Astrocyte (in vitro differentiated cells and primary cell): ENCODE measurements around the gene FGF12. TPM values are rescaled to one million over a fixed set of nuclear protein-coding genes. Genes with fewer than 3 reads are reported as not detected.

Source experiments
- DNase-seq: peaks from one replicate; pipeline ENCODE4 v3.0.0-alpha.2; 2010; ENCODE audit warnings: low read depth
- FAIRE-seq: peaks from 2 replicates; lab custom pipeline; 2011; peaks lifted over from hg19 to GRCh38; lab: Jason Lieb, UNC
- H2AFZ ChIP-seq: 2 replicates; pipeline ENCODE4 v1.6.0; 2012; ENCODE audit warnings: low read depth, low read length, inconsistent platforms
- H3K27ac ChIP-seq: 2 replicates; pipeline ENCODE4 v1.5.1; 2011; ENCODE audit warnings: low read depth, low read length, inconsistent platforms
- H3K27me3 ChIP-seq: 2 replicates; pipeline ENCODE4 v1.6.0; 2011; ENCODE audit warnings: low read length, inconsistent platforms; ENCODE audit not compliant: insufficient read depth
- H3K36me3 ChIP-seq: 2 replicates; pipeline ENCODE4 v1.5.1; 2011; ENCODE audit warnings: low read length, inconsistent platforms; ENCODE audit not compliant: insufficient read depth
- H3K4me1 ChIP-seq: 2 replicates; pipeline ENCODE4 v1.5.1; 2011; ENCODE audit warnings: low read length, inconsistent platforms; ENCODE audit not compliant: insufficient read depth
- H3K4me2 ChIP-seq: 2 replicates; pipeline ENCODE4 v1.6.0; 2012; ENCODE audit warnings: low read length, inconsistent platforms
- H3K4me3 ChIP-seq: 2 replicates; pipeline ENCODE4 v1.5.1; 2011; ENCODE audit warnings: low read depth, mild to moderate bottlenecking, low read length, inconsistent platforms; ENCODE audit not compliant: insufficient read depth
- H3K79me2 ChIP-seq: 2 replicates; pipeline ENCODE4 v1.6.0; 2012; ENCODE audit warnings: mild to moderate bottlenecking, low read length, inconsistent platforms; ENCODE audit not compliant: insufficient read depth
- H3K9ac ChIP-seq: 2 replicates; pipeline ENCODE4 v1.6.0; 2012; ENCODE audit warnings: mild to moderate bottlenecking, low read length, inconsistent platforms
- H3K9me3 ChIP-seq: 2 replicates; pipeline ENCODE4 v1.5.1; 2012; ENCODE audit warnings: low read depth, mild to moderate bottlenecking, low read length, inconsistent platforms; ENCODE audit not compliant: insufficient read depth
- H4K20me1 ChIP-seq: 2 replicates; pipeline ENCODE4 v1.6.0; 2012; ENCODE audit warnings: low read length, inconsistent platforms; ENCODE audit not compliant: insufficient read depth
- H3K27ac Mint-ChIP-seq: one replicate; pipeline ENCODE4 v1.8.0; 2021; ENCODE audit warnings: mild to moderate bottlenecking, mixed read lengths; ENCODE audit not compliant: unreplicated experiment
- H3K27me3 Mint-ChIP-seq: one replicate; pipeline ENCODE4 v1.8.0; 2021; ENCODE audit warnings: low read depth, mixed read lengths; ENCODE audit not compliant: unreplicated experiment
- H3K36me3 Mint-ChIP-seq: one replicate; pipeline ENCODE4 v1.8.0; 2021; ENCODE audit warnings: low read depth, mixed read lengths; ENCODE audit not compliant: unreplicated experiment
- H3K4me1 Mint-ChIP-seq: one replicate; pipeline ENCODE4 v1.8.0; 2021; ENCODE audit warnings: low read depth, mixed read lengths; ENCODE audit not compliant: unreplicated experiment
- H3K4me3 Mint-ChIP-seq: one replicate; pipeline ENCODE4 v1.8.0; 2021; ENCODE audit warnings: mild to moderate bottlenecking, moderate library complexity, mixed read lengths; ENCODE audit not compliant: unreplicated experiment
- H3K9me3 Mint-ChIP-seq: one replicate; pipeline ENCODE4 v1.8.0; 2021; ENCODE audit warnings: mild to moderate bottlenecking, mixed read lengths; ENCODE audit not compliant: unreplicated experiment
- EZH2 ChIP-seq: IDR thresholded peaks from 2 replicates; pipeline ENCODE4 v1.6.1; 2012; ENCODE audit warnings: mild to moderate bottlenecking, low read length, inconsistent platforms; ENCODE audit not compliant: insufficient read depth
- total RNA-seq: library from RNA; stranded (reverse); gene quantifications from 2 replicates; pipeline ENCODE4 v1.2.1, GENCODE V29; 2021
- TF ChIP-seq, protein P1 (sequence below): IDR thresholded peaks from 2 replicates; pipeline ENCODE4 v1.5.1; 2011; ENCODE audit warnings: low read depth, mild to moderate bottlenecking, inconsistent platforms, low read length, moderate library complexity; ENCODE audit not compliant: insufficient read depth

The FGF12 gene
- total RNA-seq, 1 donor from 2014 or later, result 1.4 TPM

DNA sequence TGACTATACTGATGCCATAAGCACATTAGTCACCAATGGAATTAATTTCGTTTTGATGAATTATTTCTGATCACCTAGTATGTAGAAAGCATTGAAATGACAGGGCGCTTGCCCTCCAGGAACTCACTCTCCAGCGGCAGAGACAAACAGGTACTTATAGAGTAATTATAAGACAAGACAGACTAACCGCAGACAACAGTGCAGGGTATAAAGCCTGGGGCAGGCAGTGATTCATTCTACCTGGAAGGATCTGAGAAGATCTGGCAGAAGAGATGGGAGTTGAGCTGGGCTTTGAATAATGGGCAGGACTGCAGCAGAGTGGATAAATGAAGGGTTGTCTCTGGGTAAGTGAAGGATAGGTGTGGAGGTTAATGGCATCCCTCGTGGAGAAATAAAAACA is 331.8 kb downstream of the FGF12 start:
- no peaks in the 10 kb centered on the region for H3K9me3 ChIP-seq
- H4K20me1 ChIP-seq, result no peaks in the 10 kb centered on the region
- Mint-ChIP-seq H3K27me3 (no peaks in the 10 kb centered on the region), H3K36me3 (no peaks in the 10 kb centered on the region), H3K4me1 (no peaks in the 10 kb centered on the region), H3K4me3 (no peak overlapping the region), H3K9me3 (no peaks in the 10 kb centered on the region), H3K27ac (no peak overlapping the region)
- H3K4me2 ChIP-seq, result no peak overlapping the region
- H3K36me3 ChIP-seq, result no peaks in the 10 kb centered on the region
- H3K79me2 ChIP-seq, result no peaks in the 10 kb centered on the region
- H3K9ac ChIP-seq, result no peak overlapping the region
- TF ChIP-seq, protein P1, sequence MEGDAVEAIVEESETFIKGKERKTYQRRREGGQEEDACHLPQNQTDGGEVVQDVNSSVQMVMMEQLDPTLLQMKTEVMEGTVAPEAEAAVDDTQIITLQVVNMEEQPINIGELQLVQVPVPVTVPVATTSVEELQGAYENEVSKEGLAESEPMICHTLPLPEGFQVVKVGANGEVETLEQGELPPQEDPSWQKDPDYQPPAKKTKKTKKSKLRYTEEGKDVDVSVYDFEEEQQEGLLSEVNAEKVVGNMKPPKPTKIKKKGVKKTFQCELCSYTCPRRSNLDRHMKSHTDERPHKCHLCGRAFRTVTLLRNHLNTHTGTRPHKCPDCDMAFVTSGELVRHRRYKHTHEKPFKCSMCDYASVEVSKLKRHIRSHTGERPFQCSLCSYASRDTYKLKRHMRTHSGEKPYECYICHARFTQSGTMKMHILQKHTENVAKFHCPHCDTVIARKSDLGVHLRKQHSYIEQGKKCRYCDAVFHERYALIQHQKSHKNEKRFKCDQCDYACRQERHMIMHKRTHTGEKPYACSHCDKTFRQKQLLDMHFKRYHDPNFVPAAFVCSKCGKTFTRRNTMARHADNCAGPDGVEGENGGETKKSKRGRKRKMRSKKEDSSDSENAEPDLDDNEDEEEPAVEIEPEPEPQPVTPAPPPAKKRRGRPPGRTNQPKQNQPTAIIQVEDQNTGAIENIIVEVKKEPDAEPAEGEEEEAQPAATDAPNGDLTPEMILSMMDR, result no peak
- TF ChIP-seq EZH2, result no peak
- FAIRE-seq (no peak), DNase-seq (no peak)
- H3K27me3 ChIP-seq, result no peaks in the 10 kb centered on the region
- no peak overlapping the region for H3K4me3 ChIP-seq
- no peak overlapping the region for H2AFZ ChIP-seq
- no peaks in the 10 kb centered on the region for H3K4me1 ChIP-seq
- no peak overlapping the region for H3K27ac ChIP-seq

DNA sequence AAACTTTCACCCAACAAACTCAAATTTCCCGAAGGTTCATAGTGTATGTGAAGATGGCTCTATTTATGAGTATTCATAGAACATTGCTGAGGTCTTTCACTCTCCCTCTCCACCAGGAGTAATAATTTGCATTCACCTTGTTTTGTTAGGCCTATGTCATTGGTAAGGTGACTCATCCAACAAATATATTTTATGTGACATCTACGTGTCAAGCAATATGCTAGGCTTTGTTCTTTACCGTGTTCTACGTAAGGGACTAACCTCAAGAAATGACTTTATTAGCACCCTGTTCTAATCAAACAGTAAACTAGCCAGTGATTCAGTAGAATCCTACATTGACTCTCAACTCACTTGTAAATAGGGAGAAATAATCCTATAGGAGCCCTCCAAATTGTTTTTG is 334.4 kb downstream of the FGF12 start:
- Histone ChIP-seq H3K4me3 (no peak overlapping the region), H2AFZ (no peak overlapping the region), H3K9ac (no peak overlapping the region), H4K20me1 (no peaks in the 10 kb centered on the region), H3K36me3 (no peaks in the 10 kb centered on the region), H3K4me2 (no peak overlapping the region), H3K27me3 (no peaks in the 10 kb centered on the region), H3K27ac (no peak overlapping the region), H3K79me2 (no peaks in the 10 kb centered on the region), H3K4me1 (no peaks in the 10 kb centered on the region), H3K9me3 (no peaks in the 10 kb centered on the region)
- DNase-seq (no peak), FAIRE-seq (no peak)
- no peaks in the 10 kb centered on the region for H3K36me3 Mint-ChIP-seq
- H3K27me3 Mint-ChIP-seq, result no peaks in the 10 kb centered on the region
- H3K4me3 Mint-ChIP-seq, result no peak overlapping the region
- TF ChIP-seq, protein P1, result no peak
- no peak for TF ChIP-seq EZH2
- no peaks in the 10 kb centered on the region for H3K4me1 Mint-ChIP-seq
- H3K27ac Mint-ChIP-seq, result no peak overlapping the region
- H3K9me3 Mint-ChIP-seq, result no peaks in the 10 kb centered on the region

DNA sequence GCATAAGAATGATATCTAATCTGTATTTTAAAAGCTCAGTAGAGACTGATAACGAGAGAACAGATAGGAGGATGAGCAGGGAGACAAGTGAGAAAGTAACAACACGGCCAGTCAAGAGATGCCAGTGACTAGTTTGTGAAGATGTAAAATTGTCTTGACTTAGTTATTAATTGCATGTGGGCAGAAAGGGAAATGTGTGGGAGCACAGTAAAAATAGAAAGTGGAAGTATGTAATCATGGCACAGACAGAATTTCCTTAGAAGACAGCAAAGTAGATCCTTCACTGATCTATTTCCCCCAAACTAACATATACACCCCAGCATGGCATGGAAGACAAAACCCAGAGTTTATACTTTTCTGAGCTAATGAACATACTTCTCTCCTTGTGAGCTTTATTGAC is 344.5 kb downstream of the FGF12 start:
- H3K9ac ChIP-seq, result no peak overlapping the region
- Mint-ChIP-seq H3K9me3 (no peaks in the 10 kb centered on the region), H3K27ac (no peak overlapping the region), H3K4me1 (no peaks in the 10 kb centered on the region), H3K4me3 (no peak overlapping the region), H3K36me3 (no peaks in the 10 kb centered on the region), H3K27me3 (no peaks in the 10 kb centered on the region)
- H4K20me1 ChIP-seq, result no peaks in the 10 kb centered on the region
- no peaks in the 10 kb centered on the region for H3K9me3 ChIP-seq
- H3K27ac ChIP-seq, result no peak overlapping the region
- no peak overlapping the region for H2AFZ ChIP-seq
- H3K4me2 ChIP-seq, result no peak overlapping the region
- FAIRE-seq, result no peak
- H3K4me3 ChIP-seq, result no peak overlapping the region
- no peak for DNase-seq
- no peaks in the 10 kb centered on the region for H3K27me3 ChIP-seq
- no peaks in the 10 kb centered on the region for H3K79me2 ChIP-seq
- TF ChIP-seq, protein P1, result no peak
- TF ChIP-seq EZH2, result no peak
- no peaks in the 10 kb centered on the region for H3K36me3 ChIP-seq
- H3K4me1 ChIP-seq, result no peaks in the 10 kb centered on the region
